ENCODE measurements around the gene WDR31.
"Not testable (repeated sequence)": the region's sequence is repeated elsewhere in the genome, so short reads cannot be mapped to it uniquely, and the experiment has no call there.

WDR31 gene

GRCh38 chr9:113340011-113340699 is at the start of gene WDR31:
WDR31 (minus strand) TSS chr9:113340275; CDS start chr9:113332022, 8,253 bp downstream.
- H3K27me3 ChIP-seq (ENCODE audit: control insufficient read depth in 1 of 2, insufficient read depth in 2 of 2, low read length in 2 of 2): no peaks in the 10 kb centered on the region
- peaks cover 28% of the 10 kb centered on the region for H3K4me1 ChIP-seq (ENCODE audit: insufficient read depth, low read length)
- H3K27ac ChIP-seq (ENCODE audit: low read depth, low read length): peak within 1 kb of the TSS; percentile 83
- no peaks in the 10 kb centered on the region for H3K9me3 ChIP-seq (ENCODE audit: low read length)
- peak within 1 kb of the TSS; percentile 60 for H3K9ac ChIP-seq (ENCODE audit: low read length)
- H3K4me3 ChIP-seq (ENCODE audit: low read depth in 1 of 2, low read length in 2 of 2): peak within 1 kb of the TSS; percentile 79 to 87
- H3K36me3 ChIP-seq (ENCODE audit: insufficient read depth, low read length): no peaks in the 10 kb centered on the region

DNA sequence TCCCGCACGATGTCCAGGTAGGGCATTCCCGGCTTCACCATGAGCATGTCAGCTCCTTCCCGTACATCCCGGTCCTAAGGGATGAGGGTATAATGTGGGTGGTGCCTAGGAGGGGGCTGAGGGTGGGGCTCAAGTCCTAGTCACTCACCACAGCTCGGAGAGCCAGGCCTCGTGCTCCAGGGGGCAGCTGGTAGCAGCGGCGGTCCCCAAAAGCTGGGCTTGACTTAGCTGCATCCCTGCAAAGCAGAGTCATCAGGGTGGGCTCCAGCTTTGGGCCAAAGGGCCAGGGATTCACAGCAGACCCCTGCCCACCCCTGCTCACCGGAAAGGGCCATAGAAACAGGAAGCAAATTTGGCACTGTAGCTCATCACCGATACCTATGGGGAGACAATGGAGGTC is 49.4 kb upstream of the WDR31 start:
- Histone ChIP-seq H3K27ac (ENCODE audit: low read depth, low read length) (no peak overlapping the region), H3K36me3 (ENCODE audit: insufficient read depth, low read length) (peaks cover 50% of the 10 kb centered on the region)

GRCh38 chr9:113388833-113389232 is 48.8 kb upstream of the WDR31 start:
- Histone ChIP-seq H3K9me3 (ENCODE audit: low read length) (no peaks in the 10 kb centered on the region), H3K27ac (ENCODE audit: low read depth, low read length) (no peak overlapping the region), H3K36me3 (ENCODE audit: insufficient read depth, low read length) (peaks cover 50% of the 10 kb centered on the region), H3K9ac (ENCODE audit: low read length) (no peak overlapping the region), H3K4me1 (ENCODE audit: insufficient read depth, low read length) (no peaks in the 10 kb centered on the region), H3K27me3 (ENCODE audit: control insufficient read depth in 1 of 2, insufficient read depth in 2 of 2, low read length in 2 of 2) (no peaks in the 10 kb centered on the region), H3K4me3 (ENCODE audit: low read depth in 1 of 2, low read length in 2 of 2) (no peak overlapping the region)

More for the DNA sequence above, 49.4 kb upstream of the WDR31 start:
- H3K9ac ChIP-seq (ENCODE audit: low read length): no peak overlapping the region
- H3K27me3 ChIP-seq (ENCODE audit: control insufficient read depth in 1 of 2, insufficient read depth in 2 of 2, low read length in 2 of 2): no peaks in the 10 kb centered on the region
- H3K4me1 ChIP-seq (ENCODE audit: insufficient read depth, low read length): no peaks in the 10 kb centered on the region
- H3K4me3 ChIP-seq (ENCODE audit: low read depth in 1 of 2, low read length in 2 of 2): no peak overlapping the region
- no peaks in the 10 kb centered on the region for H3K9me3 ChIP-seq (ENCODE audit: low read length)

GRCh38 chr9:113387560-113388230 is 47.6 kb upstream of the WDR31 start:
- Histone ChIP-seq H3K4me3 (ENCODE audit: low read depth in 1 of 2, low read length in 2 of 2) (no peak overlapping the region), H3K4me1 (ENCODE audit: insufficient read depth, low read length) (no peaks in the 10 kb centered on the region), H3K9ac (ENCODE audit: low read length) (no peak overlapping the region), H3K36me3 (ENCODE audit: insufficient read depth, low read length) (peaks cover 41% of the 10 kb centered on the region), H3K9me3 (ENCODE audit: low read length) (no peaks in the 10 kb centered on the region), H3K27me3 (ENCODE audit: control insufficient read depth in 1 of 2, insufficient read depth in 2 of 2, low read length in 2 of 2) (no peaks in the 10 kb centered on the region), H3K27ac (ENCODE audit: low read depth, low read length) (no peak overlapping the region)

DNA sequence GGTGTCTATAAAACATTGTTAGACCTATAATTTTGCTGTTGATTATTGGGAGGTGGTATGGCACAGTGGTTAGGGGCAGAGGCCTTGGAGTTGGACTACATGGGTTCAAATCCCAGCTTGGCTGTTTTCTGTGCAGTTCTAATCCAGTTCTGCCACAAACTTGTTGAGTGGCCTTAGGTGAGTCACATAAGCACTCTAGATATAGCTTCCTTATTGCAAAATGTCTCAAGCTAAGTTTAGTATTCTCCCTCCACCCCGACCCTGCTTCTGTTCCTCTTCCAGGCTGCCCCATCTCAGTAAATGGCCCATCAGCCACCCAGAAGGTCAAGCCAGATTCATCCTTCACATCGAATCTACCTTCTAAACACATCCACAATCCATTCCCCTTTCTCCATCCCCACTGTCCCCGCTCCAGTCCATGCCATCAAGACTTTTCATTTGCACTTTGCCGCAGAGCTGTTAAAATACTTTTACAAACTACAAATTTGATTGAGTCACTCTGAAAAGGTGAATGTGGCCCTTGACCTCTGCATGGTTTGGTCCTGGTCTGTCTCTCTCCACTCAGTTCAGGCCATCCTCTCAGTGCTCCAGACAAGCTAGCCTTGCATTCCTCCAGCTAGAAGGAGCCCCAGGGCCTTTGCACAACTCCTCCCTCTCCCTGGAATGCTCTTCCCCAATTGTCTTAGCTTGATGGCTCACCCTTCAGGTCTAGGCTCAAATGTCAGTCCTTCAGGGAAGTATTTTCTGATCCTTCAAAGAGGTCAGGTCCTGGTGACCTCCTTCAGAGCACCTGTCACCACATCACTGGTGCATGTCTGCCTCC is 46.7 kb upstream of the WDR31 start:
- no peaks in the 10 kb centered on the region for H3K4me1 ChIP-seq (ENCODE audit: insufficient read depth, low read length)
- H3K9me3 ChIP-seq (ENCODE audit: low read length): no peaks in the 10 kb centered on the region
- H3K9ac ChIP-seq (ENCODE audit: low read length): no peak overlapping the region
- peaks cover 37% of the 10 kb centered on the region for H3K36me3 ChIP-seq (ENCODE audit: insufficient read depth, low read length)
- H3K27ac ChIP-seq (ENCODE audit: low read depth, low read length): no peak overlapping the region
- H3K27me3 ChIP-seq (ENCODE audit: control insufficient read depth in 1 of 2, insufficient read depth in 2 of 2, low read length in 2 of 2): no peaks in the 10 kb centered on the region
- H3K4me3 ChIP-seq (ENCODE audit: low read depth in 1 of 2, low read length in 2 of 2): no peak overlapping the region

- H3K4me1 ChIP-seq (ENCODE audit: insufficient read depth, low read length): no peaks in the 10 kb centered on the region
- no peak overlapping the region for H3K27ac ChIP-seq (ENCODE audit: low read depth, low read length)
- no peaks in the 10 kb centered on the region for H3K36me3 ChIP-seq (ENCODE audit: insufficient read depth, low read length)
- H3K4me3 ChIP-seq (ENCODE audit: low read depth in 1 of 2, low read length in 2 of 2): no peak overlapping the region
- no peaks in the 10 kb centered on the region for H3K9me3 ChIP-seq (ENCODE audit: low read length)
- H3K9ac ChIP-seq (ENCODE audit: low read length): no peak overlapping the region
- H3K27me3 ChIP-seq (ENCODE audit: control insufficient read depth in 1 of 2, insufficient read depth in 2 of 2, low read length in 2 of 2): no peaks in the 10 kb centered on the region
Measured at GRCh38 chr9:113381909-113382411, 41.9 kb upstream of the WDR31 start.

- not testable (repeated sequence) for H3K9me3 ChIP-seq (ENCODE audit: low read length); H3K36me3 ChIP-seq (ENCODE audit: insufficient read depth, low read length); H3K4me3 ChIP-seq (ENCODE audit: low read depth in 1 of 2, low read length in 2 of 2); H3K27ac ChIP-seq (ENCODE audit: low read depth, low read length); H3K9ac ChIP-seq (ENCODE audit: low read length); H3K27me3 ChIP-seq (ENCODE audit: control insufficient read depth in 1 of 2, insufficient read depth in 2 of 2, low read length in 2 of 2); H3K4me1 ChIP-seq (ENCODE audit: insufficient read depth, low read length)
Measured at GRCh38 chr9:113381441-113381840, 41.4 kb upstream of the WDR31 start.

- Histone ChIP-seq H3K36me3 (ENCODE audit: insufficient read depth, low read length) (no peaks in the 10 kb centered on the region), H3K9ac (ENCODE audit: low read length) (no peak overlapping the region), H3K27ac (ENCODE audit: low read depth, low read length) (no peak overlapping the region), H3K4me1 (ENCODE audit: insufficient read depth, low read length) (peaks cover 2% of the 10 kb centered on the region), H3K27me3 (ENCODE audit: control insufficient read depth in 1 of 2, insufficient read depth in 2 of 2, low read length in 2 of 2) (no peaks in the 10 kb centered on the region), H3K9me3 (ENCODE audit: low read length) (no peaks in the 10 kb centered on the region), H3K4me3 (ENCODE audit: low read depth in 1 of 2, low read length in 2 of 2) (no peak overlapping the region)
Measured at GRCh38 chr9:113380869-113381378, 40.8 kb upstream of the WDR31 start.

GRCh38 chr9:113379829-113380210 is 39.7 kb upstream of the WDR31 start:
- H3K4me3 ChIP-seq (ENCODE audit: low read depth in 1 of 2, low read length in 2 of 2); H3K9me3 ChIP-seq (ENCODE audit: low read length); H3K36me3 ChIP-seq (ENCODE audit: insufficient read depth, low read length); H3K9ac ChIP-seq (ENCODE audit: low read length); H3K4me1 ChIP-seq (ENCODE audit: insufficient read depth, low read length); H3K27ac ChIP-seq (ENCODE audit: low read depth, low read length); H3K27me3 ChIP-seq (ENCODE audit: control insufficient read depth in 1 of 2, insufficient read depth in 2 of 2, low read length in 2 of 2): not testable (repeated sequence)

DNA sequence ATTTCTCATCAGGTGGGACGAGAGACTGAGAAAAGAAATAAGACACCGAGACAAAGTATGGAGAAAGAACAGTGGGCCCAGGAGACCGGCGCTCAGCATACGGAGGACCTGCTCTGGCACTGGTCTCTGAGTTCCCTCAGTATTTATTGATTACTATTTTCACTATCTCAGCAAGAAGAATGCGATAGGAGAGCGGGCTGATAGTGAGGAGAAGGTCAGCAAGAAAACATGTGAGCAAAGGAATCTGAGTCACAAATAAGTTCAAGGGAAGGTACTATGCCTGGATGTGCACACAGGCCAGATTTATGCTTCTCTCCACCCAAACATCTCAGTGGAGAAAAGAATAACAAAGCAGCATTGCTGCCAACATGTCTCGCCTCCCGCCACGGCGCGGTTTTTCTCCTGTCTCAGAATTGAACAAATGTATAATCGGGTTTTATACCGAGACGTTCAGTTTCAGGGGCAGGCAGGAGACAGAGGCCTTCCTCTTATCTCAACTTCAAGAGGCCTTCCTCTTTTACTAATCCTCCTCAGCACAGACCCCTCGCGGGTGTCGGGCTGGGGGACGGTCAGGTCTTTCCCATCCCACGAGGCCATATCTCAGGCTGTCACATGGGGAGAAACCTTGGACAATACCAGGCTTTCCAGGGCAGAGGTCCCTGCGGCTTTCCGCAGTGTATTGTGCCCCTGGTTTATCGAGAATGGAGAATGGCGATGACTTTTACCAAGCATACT is 39.2 kb upstream of the WDR31 start:
- H3K4me1 ChIP-seq (ENCODE audit: insufficient read depth, low read length); H3K9me3 ChIP-seq (ENCODE audit: low read length); H3K36me3 ChIP-seq (ENCODE audit: insufficient read depth, low read length); H3K27me3 ChIP-seq (ENCODE audit: control insufficient read depth in 1 of 2, insufficient read depth in 2 of 2, low read length in 2 of 2); H3K4me3 ChIP-seq (ENCODE audit: low read depth in 1 of 2, low read length in 2 of 2); H3K9ac ChIP-seq (ENCODE audit: low read length); H3K27ac ChIP-seq (ENCODE audit: low read depth, low read length): not testable (repeated sequence)

Measured in muscle layer of colon (tissue), 2 donors.